Stimulated activated CD4-positive, alpha-beta T cell treated with anti-CD3 and anti-CD28 coated beads, TNF-alpha, amount 100 ng/mL, for 24 hours (primary cell): ENCODE measurements around the gene MAGED2.
A peak's percentile ranks its signal among the peaks of the same experiment; 100 is the strongest.
"Not testable (repeated sequence)": the region's sequence is repeated elsewhere in the genome, so short reads cannot be mapped to it uniquely, and the experiment has no call there.

ENCODE experiments used
- DNase-seq, 3 experiments: peaks; one replicate each; pipeline ENCODE4 v3.0.0-alpha.2; 2020; ENCODE audit warnings: low read depth in 3 of 3

MAGED2 gene

GRCh38 chrX:54807524-54808108 is at the start of gene MAGED2:
Gene MAGED2 (plus strand): TSS chrX:54807745. CDS start chrX:54809332, 1,587 bp downstream.
- no peak for DNase-seq

DNA sequence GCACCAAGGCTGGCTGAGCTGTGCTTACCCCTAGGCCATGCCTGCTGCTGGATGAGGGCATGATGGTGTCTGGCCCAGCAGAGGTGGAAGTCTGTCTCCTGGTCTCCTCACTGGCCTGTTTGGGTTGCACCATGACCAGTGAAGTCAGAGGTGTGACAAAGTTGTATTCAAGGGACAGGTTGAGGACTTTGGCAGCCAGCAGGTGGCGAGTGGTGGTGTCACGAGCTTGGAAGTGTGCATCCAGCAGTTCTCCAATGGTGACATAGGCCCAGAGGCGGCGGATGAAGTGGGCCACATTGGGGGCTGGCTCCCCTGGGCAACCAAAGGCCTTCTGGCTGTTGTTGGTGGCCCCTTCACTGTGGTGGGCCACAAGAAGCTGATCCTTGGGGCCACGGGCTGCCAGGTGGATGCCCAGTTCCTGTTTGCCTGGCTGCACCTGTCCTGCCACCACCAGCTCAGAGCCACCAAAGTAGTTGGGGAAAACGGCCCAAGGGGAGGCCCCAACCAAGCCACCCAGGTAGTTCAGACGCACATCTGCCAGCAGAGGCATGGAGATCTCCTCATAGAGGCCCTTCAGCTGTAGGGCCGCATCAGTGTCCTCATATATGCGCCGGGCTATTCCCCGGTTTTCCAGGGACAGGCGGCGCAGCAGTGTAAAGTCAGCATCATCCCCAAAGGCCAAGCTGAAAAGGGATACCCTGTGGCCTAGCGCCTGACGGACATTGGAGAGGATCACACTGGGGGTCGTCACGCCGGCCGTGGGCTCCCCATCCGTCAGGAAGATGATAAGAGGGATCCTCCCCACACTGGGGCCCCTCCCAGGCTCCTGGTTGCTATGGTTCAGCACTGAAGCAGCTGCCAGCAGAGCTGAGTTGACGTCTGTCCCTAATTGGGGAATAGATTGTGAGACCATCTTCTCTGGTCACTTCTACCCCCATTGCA is 49.2 kb upstream of the MAGED2 start:
- DNase-seq: no peak

- DNase-seq: not testable (repeated sequence)
These were observed 33.0 kb upstream of the MAGED2 start for GRCh38 chrX:54774391-54775094.

DNA sequence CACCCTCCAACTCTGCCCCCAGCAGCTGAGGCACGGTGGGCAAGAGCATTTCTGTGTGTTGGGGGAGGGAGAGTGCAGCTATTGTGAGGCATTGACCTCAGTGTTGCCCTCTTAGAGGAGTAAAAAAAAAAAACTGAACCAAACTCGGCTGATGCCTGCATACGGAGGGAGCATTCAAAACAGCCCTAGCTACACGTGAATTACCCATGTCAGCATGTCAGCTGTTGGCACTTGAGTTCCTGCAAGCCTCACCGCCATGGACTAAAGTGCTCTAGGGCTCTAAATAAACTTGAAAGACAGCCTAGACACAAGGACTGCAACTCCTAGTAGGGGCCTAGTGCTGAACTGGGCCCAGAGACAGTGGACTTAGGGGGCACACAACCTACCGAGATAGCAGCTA is 31.5 kb upstream of the MAGED2 start:
- DNase-seq: no peak

DNA sequence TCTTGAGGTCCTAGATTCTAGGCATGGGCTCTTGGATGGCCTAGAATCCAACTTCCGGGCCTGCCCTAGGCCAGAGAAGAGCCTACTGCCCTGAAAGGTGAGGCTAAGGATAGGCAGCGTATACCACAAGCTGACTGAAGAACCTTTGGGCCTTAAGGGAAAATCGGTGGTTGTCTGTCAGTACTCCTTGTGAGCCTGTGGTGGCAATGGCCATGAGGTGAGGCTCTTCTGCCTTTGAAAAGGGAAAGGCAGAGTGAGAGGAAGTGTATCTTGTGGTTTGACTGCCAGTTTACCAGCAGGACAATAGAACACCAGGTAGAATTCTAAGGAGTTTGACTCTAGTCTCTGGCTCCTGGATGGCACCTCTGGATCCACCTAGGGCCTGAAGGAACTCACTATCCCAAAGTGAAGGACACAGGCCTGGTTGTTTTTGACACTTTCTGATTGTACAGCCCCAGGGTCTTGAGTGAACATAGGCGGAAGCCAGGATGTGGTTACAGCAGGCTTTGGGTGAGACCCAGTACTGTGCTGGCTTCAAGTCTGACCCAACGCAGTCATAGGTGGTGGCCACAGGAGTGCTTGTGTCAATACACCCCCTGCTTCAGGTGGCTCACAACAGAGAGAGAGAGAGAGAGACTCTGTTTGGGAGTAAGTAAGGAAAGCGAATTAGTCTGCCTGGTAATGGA is 30.4 kb upstream of the MAGED2 start:
- DNase-seq: no peak

DNA sequence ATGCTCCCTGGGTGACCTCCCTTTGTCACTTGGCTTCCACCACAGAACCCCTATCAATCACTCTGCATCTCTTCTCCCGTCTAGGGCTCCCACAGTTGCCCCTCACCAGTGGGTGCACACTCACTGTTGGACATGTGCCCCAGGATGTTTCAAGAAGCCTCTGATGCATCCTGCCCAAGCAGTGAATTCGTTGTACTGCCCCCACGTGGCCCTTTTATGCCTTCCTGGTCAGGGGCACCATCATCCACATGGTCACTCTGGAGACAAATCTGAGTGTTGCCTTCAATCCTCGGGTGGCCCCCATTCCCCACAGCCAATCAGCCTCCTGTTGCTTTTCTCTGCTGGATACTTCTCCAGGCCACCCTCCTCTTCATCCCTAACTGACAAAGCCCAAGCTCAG is 21.6 kb upstream of the MAGED2 start:
- DNase-seq: no peak

- DNase-seq: peak in 2 of 3 experiments; percentile 1 to 16
These were observed 20.6 kb upstream of the MAGED2 start for GRCh38 chrX:54786967-54787366.

GRCh38 chrX:54788446-54788845 is 19.1 kb upstream of the MAGED2 start:
- no peak for DNase-seq

- not testable (repeated sequence) for DNase-seq
These were observed 18.1 kb upstream of the MAGED2 start for GRCh38 chrX:54789405-54789804.

- no peak for DNase-seq
These were observed 13.5 kb upstream of the MAGED2 start for GRCh38 chrX:54794028-54794427.

DNA sequence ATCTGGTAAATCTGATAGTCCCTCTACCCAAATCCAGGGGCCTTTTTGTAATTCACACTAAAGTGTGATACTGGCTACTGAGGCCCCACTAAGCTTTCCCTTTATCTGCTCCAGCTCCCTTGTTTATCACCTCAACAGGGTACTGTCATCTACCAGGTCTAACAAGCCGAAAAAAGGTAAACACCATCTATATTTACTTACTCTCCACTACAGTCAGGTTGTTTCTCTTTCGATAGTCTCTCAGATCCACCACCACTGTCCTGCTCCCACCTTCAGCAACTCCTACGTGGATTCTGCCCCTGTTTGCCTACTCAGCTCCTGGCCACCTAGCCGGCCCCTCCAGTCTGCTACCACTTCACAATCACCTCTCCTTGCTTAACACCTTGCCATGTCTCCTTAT is 12.8 kb upstream of the MAGED2 start:
- DNase-seq: no peak

DNA sequence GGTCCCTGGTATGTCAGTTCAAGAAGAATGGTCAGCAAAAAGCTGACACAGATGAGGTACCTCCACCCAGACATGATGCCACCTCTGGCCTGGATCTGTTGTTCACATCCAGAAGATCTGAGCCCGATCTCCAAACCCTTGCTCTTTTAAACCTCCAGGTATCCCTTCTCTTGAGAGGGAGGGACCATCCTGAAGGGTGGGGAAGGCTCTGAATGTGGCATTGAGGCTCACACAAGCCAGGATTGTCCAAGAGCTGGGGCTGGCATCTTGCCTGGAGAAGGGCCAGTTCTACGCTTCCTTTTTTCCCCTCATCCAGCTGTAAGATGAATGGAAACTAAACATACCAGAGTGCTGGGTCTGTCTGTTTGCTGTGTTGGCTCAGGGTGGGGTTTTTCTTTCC is 9.4 kb upstream of the MAGED2 start, which contains the start of gene ITIH6:
Gene ITIH6, minus strand, starts transcription at position 119 of the 400 bp plus-strand sequence. Its CDS starts 45 bp downstream, at position 74.
- no peak for DNase-seq

DNA sequence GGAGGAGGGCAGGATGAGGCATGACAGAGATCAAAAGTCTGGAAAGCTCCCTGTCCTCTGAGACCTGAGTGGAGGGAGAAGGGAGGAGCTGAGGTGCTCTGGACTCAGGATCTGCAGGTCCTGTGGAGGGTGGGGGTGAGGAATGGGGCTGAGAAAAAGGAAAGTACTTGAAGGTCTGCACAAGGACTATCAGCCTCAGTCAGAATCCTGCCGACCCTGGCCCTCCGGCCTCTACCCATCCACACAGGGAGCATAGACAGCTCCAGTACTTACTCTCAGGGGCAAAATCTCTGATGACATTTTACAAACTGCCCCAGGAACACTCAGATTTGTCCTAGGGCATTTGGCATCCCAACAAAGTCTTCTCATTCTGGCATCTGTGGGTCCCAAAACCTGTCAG is 8.5 kb upstream of the MAGED2 start:
- no peak for DNase-seq

- DNase-seq: peak in 2 of 3 experiments; percentile 21 to 23
These were observed 612 bp downstream of the MAGED2 start for GRCh38 chrX:54808109-54808604.

GRCh38 chrX:54808605-54809483 is 1.3 kb downstream of the MAGED2 start:
- peak; percentile 76 to 86 (median 79) for DNase-seq

DNA sequence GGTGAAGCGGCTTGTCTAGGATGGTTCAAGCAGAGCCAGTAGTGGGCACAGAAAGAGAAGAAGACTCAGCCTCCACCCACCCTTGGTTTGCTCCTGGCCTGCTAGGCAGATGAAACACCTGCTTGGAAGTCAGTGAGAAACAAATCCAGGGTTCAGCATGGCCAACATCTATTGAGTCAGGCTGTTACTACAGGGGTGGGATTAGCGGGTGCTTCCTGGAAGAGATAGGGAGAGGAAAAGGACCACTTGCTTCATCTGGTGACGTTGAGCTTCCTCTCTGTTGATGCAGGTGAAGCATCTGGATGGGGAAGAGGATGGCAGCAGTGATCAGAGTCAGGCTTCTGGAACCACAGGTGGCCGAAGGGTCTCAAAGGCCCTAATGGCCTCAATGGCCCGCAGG is 3.0 kb downstream of the MAGED2 start:
- no peak for DNase-seq

DNA sequence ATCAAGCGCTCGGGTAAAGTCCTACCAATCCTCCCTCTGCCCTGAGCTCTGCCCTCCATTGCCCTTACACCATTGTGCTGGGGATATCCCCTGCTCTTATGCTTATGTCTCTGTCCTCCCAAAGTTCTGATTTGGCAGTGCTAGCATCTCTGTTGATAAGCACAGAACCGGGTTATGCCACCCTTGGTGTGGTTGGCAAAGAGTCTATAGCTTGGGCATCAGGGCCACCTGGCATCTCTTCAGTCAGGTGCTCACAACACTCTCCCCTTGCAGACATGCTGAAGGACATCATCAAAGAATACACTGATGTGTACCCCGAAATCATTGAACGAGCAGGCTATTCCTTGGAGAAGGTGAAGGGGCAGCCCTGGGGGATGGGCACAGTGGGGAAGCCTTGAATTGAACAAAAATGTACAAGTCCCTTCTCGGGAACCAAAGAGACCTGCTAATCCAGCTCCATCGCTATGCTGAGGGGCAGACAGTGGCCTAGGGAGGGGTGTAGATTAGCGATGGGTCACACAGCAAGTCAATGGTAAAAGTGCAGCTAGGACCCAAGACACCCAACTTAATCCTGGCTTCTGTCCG is 3.8 kb downstream of the MAGED2 start:
- DNase-seq: no peak

DNA sequence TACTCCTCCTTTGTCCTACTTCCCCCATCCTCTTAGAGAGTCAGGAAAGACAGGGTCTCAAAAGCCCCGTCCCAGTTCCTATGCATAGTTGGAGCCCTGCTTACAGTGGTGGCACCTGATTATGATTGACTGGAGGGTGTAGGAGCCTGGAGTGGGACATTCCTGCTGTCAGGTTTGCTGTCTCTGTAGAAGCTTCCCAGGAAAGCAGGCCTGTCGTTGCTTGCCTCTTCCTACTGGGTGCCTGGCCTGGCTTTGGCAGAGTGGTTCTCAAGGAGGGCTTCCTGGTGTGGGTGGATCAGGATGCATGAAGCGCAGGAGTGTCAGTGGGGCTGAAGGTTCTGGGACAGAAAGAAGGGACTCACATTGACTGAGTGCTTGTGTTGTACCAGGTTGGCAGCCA is 4.8 kb downstream of the MAGED2 start:
- no peak for DNase-seq

DNA sequence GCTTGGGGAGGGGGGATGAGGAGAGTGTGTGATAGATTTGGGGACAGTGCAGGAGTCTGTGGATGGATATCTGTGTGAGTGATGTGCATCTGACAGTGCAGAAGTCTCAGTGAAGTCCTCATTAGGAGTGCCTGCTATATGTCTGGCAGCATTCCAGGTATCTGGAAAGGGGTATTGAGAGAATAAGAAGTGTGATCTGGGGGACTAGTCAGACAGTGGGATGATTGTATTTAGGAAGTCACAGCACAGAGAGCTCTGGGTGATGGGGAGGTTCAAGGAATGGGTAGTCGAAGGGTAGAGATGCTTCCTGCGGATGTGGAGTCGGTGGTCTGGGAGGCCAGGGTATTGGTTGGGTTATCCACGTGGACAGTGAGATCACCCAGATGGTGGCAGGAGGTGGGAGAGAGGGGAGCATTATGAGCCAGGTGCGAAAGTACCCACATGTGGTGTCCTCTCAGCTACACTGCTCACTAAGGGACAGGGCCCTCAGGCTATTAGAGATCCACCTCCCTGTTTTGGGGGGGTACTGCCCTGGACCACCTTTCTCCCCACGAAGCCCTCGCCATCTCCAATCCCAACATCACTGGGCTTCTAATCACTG is 9.8 kb downstream of the MAGED2 start:
- no peak for DNase-seq

GRCh38 chrX:54818221-54818620 is 10.7 kb downstream of the MAGED2 start:
- DNase-seq: no peak
